Brain pericyte (primary cell): ENCODE data around the gene QRICH2.
A peak's percentile ranks its signal among the peaks of the same experiment; 100 is the strongest.
"Not testable (repeated sequence)": the region's sequence is repeated elsewhere in the genome, so short reads cannot be mapped to it uniquely, and the experiment has no call there.

Experiments used
- DNase-seq: peaks from one replicate; pipeline ENCODE4 v3.0.0-alpha.2; 2012; ENCODE audit warnings: low read depth, low spot score

Gene QRICH2

DNA sequence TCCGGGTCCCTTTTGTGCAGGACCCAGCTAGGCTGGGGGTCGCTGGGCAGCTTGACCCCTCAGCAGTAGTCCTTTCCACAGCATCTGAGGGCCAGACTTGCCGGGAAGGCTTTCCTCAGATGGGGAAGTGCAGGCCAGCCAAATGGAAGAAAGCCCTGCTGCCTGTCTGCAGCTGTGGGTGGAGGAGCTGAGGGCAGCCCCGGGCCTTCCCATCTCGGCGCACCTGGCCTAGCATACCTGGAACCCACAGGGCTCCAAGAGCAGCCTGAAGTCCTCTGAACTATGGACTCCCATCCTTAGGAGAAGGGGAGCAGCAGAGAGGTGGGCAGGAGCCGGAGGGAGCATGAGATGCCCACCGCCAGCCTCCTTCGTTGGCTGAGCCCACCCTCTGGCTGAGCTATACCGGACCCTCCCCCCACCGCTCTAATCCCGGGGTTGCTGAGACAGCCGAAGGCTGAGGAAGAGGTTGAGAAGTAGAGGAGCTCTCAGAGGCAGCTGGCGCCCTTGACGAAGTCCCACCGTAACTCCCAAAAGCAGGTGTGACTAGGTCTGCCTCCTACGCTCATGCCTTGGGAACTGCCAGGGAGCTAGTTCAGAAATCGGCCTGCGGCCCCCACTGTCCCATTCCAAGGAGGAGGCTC is 29.7 kb downstream of the QRICH2 start:
- DNase-seq, result no peak

DNA sequence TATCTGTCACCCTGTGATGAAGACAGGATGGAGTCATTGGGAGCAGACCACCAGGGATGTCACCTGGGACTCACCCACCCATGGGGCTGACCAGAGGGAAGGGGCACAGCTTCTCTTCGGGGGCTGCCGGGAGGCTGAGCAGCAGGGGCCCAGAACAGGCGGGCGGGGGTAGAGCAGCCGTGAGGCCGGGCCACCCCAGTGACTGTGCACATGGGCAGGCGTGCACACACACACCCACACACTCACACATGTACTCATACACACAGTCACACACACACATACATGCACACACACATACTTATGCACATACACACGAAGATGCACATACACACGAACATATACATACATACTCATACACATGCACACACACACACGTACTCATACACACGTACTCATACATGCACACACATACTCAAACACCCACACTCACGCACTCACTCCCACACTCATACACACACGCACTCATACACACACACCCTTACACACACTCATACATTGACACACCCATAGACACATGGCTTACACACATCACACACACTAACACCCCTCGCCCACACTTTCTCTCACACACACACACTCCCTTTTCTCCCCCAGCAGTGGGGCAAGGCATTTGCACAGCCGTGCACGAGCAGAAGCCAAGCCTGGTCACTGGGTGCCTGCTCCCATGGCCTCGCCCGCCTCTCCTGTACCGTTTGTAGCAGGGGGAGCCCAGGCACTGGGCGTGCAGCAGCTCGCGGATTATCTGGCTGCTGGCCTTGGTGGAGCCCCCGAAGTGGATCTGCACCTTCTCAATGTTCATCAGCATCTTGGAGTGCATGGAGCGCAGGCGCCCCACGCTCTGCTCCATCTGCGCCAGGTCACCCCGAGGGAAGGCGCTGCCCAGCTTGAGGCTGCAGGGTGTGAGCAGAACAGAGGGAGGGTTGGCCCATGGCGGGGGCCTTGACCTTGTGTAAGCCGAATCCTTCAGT is 30.5 kb downstream of the QRICH2 start:
- no peak for DNase-seq

DNA sequence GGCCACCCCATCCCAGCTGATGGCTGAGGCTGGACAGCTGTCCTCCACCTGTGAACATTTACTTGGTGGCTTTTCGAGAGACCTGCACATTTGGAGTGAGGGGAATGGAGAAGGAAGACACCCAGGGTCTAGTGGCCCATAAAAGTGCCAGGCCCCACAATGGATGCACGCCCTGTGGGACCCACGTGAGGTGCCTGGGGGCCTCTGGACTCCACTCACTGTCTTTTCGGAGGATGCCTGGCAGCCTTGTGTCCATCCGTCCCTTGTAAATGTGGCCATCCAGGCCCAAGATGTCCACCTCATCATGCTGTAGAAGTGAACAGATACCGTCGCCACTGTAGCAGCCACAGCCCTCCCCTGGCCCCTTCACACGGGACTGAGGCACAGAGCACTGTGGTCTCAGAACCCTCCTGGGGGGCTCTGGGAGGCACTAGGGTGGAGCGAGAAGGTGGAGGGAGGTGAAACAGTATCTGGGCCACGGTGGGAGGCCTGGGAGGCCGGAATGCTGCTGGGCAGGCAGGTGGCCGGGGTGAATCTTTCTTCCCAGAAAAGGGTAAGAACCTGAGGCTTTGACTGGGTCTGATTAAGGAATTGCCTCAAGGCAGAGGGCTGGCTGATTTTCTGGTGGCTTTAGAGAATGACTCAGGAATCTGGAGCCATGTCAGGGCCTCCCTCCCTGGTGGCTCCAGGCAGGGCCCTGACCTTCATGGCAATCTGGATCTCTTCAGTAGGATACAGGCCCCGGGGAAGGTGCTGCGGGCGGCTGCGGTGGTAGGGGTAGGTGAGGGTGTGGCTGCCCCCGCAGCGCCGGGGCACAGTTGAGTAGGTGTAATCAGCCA is 31.4 kb downstream of the QRICH2 start:
- DNase-seq, result no peak

DNA sequence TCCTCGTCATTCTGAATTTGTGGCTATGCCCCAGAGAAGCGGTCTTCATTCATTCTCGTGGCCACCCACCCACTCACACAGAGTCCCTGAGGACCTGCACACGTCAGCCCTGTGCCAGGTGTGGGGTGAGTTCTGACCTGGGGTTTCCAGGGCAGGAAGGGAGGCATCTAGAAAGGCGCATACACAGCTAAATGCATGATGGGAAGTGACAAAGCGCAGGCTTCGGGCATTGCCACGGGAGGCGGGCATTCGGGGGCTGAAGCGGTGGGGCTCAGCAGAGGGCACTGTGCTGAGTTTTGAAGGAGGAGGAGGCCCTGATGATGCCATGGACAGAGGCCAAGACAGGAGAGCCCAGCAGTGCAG is 32.0 kb downstream of the QRICH2 start:
- DNase-seq, result no peak

DNA sequence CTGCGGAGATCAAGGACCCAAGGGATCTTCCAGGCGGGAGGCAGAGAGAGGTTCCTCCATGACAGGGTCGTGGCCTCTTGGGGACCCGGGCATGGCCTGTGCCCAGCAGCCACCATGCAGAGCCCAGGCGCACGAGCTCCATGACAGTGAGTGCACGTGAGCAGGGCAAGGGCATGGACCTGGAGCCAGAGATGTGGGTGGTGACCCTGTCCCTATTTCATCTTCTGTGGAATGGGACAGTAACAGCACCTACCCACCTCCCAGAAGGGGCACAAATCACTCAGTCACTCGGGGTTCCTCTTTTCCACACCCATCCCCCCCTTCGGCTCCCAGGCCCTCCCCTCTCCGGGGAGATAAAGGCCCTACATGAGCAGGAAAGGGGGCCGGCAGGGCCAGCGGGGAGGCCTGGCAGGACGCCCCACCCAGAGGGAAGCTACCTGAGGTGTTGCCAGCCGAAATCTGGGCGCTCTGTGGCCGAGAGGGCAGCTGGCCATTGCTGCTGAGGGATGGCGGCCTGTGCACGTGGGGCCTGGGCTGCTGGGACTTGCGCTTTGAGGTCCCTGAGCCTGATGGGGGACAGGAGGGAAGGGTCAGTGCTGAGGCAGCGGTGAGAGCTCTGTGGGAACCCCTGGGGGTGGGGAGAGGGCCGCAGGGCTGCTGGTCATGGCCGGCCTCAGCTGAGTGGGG is 32.6 kb downstream of the QRICH2 start:
- DNase-seq, result no peak

DNA sequence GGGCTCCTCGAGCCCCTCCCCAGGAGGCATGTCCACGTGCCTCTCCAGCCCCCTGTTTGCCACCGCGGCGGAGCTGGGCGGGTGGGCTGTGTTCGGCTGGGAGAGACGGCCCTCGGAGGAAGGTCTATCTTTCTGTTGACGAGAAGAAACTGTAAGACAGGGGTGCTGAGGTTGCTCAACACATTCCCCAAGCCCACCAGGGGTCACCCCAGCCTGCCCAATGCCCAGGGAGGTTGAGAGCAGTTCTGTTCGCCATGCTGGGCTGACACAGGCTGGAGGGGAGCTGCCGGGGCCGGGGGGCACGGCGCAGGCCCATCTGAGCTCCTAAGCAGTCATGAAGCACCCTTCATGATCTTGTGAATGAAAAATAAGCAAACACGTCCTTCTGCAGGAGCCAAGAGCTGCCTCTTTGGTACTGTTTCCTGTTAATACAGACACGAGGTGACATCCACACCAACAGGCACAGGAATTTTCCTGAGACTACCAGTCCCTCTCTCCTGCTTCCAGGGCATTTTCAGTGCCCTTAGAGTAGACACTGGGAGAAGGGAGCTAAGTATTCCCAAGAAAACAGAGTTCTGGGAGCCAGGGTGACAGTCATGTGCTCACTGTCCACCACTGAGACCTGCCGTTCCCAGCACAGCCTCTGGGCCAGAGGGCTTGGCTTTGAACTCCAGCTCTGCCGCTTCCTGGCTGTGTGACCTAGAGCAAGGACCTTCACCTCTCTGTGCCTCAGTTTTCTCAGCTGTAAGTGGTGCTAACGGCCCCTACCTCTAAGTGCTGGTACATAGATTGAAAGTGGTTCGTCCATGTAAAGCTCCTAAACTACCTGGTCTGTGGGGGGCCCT is 33.7 kb downstream of the QRICH2 start:
- DNase-seq, result no peak

DNA sequence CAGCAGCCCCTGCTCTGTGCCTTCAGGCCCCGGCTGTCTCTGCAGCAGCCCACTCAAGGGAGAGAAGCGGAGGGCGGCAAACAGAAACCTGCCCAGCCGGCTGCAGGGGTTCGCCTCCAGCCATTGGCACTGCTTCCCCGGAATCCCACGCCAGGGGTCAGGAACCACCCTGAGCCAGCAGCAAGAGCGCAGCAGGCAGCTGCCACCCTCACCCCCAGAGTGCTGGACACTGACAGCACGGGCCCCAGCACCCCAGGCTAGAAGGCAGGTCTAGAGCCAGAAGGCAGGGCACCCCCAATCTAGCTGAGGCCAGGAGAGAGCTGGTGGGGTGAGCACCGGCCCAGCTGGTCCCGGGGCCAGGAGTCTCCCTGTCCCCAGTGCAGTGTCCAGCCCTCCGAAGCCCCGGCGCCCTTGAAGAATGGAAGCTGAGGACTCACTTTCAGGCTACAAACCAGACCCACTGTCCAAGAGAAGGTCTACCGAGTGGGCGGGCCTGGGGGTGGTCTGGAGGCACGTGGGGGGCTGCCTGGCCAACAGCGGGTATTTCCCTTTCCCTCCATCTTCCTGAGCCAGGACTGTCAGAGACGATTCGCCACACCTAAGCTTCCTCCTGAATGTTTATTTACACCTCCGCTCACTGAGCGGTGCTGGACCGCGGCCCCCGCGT is 34.5 kb downstream of the QRICH2 start:
- DNase-seq, result no peak

DNA sequence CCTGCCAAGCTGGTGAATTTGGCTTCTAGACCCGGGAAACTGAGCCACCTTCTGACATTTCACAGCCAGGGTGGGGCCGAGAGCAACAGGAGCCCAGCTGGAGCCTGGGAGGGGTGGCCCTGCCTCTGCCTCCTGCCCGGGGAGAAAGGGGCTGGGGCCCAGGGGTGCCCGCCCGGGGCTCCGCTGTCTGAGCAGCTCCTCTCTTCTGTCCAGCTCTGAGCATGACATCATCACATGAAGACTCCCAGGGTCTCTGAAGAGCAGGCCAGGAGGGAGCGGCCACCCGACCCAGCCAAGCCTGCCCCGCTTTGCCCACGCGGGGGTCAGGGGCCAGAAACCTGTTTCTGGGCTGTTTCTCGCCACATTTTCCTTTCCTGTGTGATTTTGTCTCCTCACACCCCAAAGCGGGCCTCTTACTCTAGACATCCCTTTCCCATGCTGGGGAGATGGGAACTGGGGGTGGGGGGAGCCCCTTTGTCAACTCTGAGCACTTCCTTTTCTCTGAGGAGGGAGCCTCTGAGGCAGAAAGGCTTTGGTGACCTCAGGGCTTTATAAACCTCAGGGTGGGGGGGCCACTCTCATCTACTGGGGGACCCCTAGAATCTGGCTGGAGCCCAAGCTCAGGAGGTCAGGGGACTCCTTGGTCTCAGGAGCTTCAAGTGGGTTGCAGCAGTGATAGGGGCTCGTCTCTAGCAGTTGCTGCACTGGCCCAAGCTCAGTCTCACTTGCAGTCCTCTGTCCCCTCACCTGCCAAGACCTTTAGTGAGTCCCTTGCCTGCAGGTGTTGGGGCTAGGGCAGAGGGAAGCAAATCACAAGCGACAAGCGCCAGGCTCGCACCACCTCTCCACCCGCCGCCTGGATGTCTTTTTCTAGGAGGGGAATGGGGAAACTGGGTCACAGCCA is 35.3 kb downstream of the QRICH2 start:
- no peak for DNase-seq

DNA sequence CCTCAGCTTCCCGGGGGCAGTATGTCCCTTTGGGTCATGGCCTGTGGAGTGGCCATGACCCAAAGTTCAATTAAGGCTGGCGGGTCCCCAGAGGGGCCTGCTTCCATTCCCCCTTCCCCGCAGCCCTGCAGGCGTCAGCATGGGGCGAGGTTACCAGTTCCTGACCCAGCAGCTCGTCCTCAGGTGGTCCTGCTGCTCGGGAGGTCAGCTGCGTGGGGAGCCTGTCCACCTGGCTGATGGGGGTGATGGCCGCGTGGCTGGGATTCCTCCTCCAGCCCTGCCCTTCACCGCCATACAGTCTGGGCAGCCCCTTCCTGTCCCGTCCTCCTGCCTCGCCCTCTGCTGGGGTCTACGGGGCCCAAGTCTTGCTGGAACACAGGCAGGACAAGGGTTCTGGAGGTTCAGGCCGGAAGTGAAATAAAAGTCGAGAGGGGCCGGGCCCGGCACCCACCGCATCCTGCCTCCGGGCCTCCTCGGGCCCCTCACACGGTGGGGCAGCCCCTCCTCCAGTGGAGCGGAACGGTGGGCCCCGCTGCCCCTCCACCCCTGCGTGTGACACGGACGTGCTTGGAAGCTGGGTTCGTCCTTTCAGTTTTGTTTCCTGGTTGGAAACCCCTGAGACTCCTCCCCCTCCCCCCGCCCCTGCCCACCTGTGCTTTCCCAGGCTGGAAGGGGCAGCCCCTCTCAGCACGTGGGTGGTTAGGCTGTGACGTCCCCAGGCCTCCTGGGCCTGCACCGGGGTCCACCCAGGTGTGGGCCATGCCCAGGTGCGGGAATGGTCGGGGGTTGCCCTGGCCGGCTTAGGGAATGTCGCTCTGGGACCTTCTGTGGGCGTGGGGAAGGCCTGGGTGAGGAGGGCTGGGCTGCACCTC is 36.2 kb downstream of the QRICH2 start:
- DNase-seq, result no peak

DNA sequence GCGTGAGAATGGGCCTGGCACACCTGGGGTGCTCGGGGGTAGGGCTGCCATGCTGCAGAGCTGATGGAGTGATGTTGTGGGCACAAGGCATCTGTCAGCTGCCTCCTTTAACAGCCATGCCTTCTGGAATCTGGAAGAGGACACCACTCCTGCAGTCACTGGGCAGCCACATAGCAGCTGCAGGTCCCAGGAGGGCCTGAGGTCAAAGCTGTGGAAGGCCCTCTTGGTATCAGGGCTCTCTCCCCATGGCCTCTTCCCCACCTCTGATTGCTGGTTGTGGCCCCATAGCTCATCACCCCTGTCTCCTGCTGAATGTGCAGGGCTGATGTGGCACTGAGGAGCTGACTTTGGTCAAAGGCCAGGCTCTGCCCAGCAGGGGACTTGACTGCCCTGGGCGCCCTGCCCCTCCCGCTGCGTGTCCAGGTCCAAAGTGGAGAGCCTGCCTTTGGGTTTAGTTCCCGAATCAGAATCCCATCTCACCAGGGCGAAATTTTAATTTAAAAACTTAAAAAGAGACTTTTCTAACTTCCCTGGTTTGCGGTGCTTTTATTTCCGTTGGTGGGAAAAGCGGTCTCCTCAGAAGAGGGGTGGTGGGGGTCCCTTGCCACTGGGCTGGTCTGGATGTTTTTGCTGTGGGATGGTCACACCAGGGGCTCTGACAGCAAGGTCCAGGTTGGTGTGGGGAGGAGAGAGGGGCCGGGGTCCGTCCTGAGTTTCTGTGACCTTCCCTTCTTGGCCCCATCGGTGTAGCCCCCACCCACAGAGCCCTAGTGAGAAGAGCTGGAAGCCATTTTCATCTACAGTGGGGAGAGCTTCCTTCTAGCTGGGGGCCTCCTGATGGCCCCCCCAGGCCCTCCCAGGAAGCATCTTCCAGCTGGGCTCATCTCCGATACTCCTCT is 37.1 kb downstream of the QRICH2 start:
- DNase-seq, result no peak

DNA sequence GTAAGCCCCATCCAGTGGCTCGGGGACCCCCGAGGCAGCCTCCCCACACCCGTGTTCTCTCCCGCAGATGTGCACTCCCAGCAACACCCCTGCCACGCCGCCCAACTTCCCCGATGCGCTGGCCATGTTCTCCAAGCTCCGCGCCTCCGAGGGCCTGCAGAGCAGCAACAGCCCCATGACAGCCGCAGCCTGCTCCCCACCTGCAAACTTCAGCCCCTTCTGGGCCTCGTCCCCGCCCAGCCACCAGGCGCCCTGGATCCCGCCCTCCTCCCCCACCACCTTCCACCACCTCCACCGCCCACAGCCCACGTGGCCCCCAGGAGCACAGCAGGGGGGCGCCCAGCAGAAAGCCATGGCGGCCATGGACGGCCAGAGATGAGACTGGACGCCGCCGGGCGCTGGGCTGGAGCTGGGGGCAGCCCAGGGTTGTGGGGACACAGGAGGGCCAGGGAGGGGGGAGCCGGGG is 37.9 kb downstream of the QRICH2 start:
- DNase-seq, result no peak

DNA sequence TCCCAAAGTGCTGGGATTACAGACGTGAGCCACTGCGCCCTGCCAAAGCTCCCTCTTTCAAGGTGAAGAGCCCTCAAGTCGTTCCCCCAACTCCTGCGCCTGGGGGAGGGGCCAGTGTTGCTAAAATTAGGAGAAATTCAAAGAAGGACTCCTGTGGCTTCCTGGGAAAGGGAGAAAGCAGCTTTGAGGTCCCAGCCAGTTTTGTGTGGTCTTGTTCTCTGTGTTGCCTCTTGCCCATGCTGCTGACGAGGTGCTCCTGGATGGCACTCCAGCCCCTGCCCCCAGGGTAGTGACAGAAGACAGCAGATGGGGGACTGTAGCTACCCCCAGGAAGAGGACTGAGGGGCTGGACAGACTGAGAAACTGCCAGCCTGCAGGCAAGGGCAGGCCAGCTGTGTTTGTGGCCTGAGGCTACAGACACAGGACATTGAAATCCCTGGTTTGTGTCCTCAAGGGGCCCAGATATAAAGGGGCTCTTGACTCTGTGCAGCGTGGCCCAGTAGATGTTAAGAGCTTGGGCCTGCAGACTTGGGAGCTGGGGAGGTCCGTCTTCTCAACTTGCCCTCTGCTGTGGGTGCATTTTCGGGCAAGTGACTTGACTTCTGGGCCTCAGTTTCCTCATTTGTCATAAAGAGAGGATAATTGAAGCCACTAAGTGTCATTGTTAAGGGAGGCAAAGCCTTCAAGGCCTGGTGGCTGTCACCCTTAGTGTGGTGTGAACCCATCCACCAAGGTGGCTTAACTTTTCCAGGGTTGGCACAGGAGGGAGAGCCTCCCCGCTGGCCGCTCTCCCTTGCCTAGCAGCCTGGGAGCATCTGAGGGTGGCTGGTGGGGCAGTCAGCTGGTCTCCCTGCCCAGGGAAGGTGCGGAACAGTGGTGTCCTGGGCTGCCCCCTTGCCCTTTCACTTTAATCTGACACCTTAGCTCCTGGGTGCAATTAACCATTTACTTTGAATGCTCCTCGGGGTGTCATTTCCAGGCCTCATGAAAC is 38.8 kb downstream of the QRICH2 start:
- DNase-seq, result no peak

DNA sequence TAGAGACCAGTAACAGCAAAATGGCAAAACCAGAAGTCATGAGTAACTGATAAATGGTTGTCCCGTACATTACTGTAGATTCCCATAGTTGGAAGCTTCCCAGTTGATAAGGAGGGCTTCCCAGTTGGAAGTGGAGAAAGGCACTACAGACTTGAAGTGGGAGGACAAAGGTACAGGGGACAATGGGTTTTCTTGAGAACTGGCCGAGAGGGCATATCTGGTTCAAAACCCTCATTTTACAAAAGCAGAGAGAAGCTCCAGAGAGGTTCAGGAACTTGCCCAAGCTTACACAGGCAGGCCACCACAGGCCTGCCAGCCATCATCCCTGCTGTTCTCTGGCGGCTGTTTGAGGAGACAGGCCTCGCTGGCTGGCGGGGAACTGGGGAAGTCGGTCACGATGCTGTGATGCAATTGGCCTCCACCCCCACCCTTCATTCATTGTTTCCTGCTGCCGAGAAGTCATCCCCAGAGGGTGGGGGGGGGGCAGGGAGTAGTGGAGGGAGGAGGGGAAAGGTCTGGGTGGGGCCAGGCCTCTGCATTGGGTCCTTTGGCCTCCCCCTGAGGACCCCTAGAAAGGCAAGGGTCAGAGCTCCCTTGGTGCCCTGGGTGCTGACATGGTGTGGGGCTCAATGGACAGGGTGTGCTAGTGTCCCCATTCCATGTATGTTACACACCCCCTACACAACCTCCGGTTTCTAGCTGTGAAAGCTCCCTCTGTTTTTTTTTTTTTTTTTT is 39.9 kb downstream of the QRICH2 start:
- DNase-seq, result peak; percentile 52

DNA sequence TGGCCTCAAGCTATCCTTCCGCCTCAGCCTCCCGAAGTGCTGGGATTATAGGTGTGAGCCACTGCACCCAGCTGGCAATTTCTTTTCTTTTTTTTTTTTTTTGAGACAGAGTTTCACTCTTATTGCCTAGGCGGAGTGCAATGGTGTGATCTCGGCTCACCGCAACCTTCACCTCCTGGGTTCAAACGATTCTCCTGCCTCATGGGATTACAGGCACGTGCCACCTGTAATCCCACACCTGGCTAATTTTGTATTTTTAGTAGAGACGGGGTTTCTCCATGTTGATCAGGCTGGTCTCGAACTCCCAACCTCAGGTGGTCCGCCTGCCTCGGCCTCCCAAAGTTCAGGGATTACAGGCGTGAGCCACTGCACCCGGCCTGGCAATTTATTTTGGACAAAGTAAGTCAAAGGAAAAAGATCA is 40.5 kb downstream of the QRICH2 start:
- not testable (repeated sequence) for DNase-seq

DNA sequence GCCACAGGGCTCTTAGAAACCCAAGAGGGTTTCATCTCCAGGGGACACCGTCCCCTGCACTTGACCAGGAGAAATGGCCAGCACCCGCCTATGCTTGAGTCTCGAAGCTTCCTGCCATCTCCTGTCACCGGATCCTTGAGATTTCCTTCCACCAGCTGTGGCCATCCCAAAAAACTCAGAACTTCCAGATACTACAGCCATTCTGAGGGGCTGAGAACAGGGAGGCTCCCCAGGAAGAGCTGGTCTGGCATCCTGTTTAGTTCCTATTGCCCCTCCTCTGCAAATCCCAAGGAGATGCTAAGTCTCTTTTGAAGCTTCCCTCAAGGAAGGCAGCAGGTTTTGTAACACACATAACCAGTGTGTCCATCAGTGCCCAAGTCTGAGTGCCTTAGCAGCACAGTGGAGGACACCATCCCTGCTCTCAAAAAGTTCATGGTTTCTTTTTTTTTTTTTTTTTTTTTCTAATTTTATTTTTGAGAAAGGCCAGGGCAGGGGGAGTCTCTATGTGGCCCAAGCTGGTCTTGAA is 41.0 kb downstream of the QRICH2 start:
- DNase-seq, result no peak
